Transverse colon (tissue), 4 donors: ENCODE results near the gene PEAR1. TPM values are rescaled to one million over a fixed set of nuclear protein-coding genes. Genes with fewer than 3 reads are reported as not detected.

Source experiments
- DNase-seq: peaks from one replicate; pipeline ENCODE4 v3.0.0-alpha.2; 2019
- H3K27ac ChIP-seq, 4 donors: fragments of 200-600 bp; sonication (generic); 2 replicates each; pipeline ENCODE4 v1.5.1; 2016 to 2018; ENCODE audit warnings: inconsistent platforms in 4 of 4
- H3K27me3 ChIP-seq: fragments of 200-600 bp; sonication (generic); 2 replicates; pipeline ENCODE4 v1.5.1; 2017; ENCODE audit warnings: inconsistent platforms
- H3K36me3 ChIP-seq, 4 donors: fragments of 200-600 bp; sonication (generic); 2 replicates each; pipeline ENCODE4 v1.5.1; 2017 to 2019; ENCODE audit warnings: inconsistent platforms in 4 of 4
- H3K4me1 ChIP-seq, 4 donors: fragments of 200-600 bp; sonication (generic); 2 replicates each; pipeline ENCODE4 v1.5.1; 2017 to 2020; ENCODE audit warnings: inconsistent platforms in 4 of 4
- H3K4me3 ChIP-seq, 4 donors: fragments of 200-600 bp; sonication (generic); 1 replicate in 1 of 4; 2 replicates in 3 of 4; pipeline versions ENCODE4 v1.5.1 to v1.6.1; 2017 to 2019; ENCODE audit warnings: inconsistent platforms in 4 of 4
- H3K9me3 ChIP-seq, 2 donors: fragments of 200-600 bp; sonication (generic); 2 replicates each; pipeline ENCODE4 v1.5.1; 2017 to 2019; ENCODE audit warnings: inconsistent platforms in 2 of 2
- EP300 ChIP-seq: sonication (generic); formaldehyde crosslinking; IDR thresholded peaks from one replicate; pipeline ENCODE4 v1.6.1; 2017; ENCODE audit warnings: antibody characterized with exemption, low read depth
- POLR2A ChIP-seq: fragments of 450-650 bp; IDR thresholded peaks from one replicate; pipeline ENCODE4 v1.6.1; 2016; ENCODE audit warnings: antibody characterized with exemption, mild to moderate bottlenecking, moderate library complexity
- POLR2AphosphoS5 ChIP-seq, 3 donors: sonication (generic); formaldehyde crosslinking; IDR thresholded peaks; one replicate each; pipeline ENCODE4 v1.6.1; 2016; ENCODE audit warnings: antibody characterized with exemption in 3 of 3
- WGBS, 2 donors: methylation state at CpG; one replicate each; pipeline ENCODE4 v1.1.5; 2018; ENCODE audit warnings: low coverage in 1 of 2; 5-methylcytosine and 5-hydroxymethylcytosine counted together
- in situ Hi-C, 4 donors: fragments of 200-750 bp; cut with MboI; loops; one replicate each; pipeline versions ENCODE4 v1.15.0 to v1.15.1; 2017; ENCODE audit warnings: low sequenced_read_pairs in 3 of 4, low pct_ligation_motif_present in 1 of 4, low pct_unique_long_range_greater_than_20kb in 1 of 4
- intact Hi-C: fragments of 100-400 bp; cut with DNase I; formaldehyde crosslinking; loops from one replicate; pipeline ENCODE4 v1.15.1; 2023; ENCODE audit warnings: low total_unique reads
- total RNA-seq, 4 donors: library from RNA; depleted of rRNA; stranded (reverse); fragments of >200 nt; gene quantifications; one replicate each; pipeline ENCODE4 v1.1.0, GENCODE V29; 2016
- TF ChIP-seq, protein P1 (sequence below), 5 experiments: fragments of 200-600 bp in 3 of 5; fragments of 450-650 bp in 2 of 5; sonication (generic) in 3 of 5; IDR thresholded peaks; 1 replicate in 2 of 5; 2 replicates in 3 of 5; pipeline ENCODE4 v1.5.1; 2016 to 2017; ENCODE audit warnings: antibody characterized with exemption in 5 of 5, inconsistent platforms in 3 of 5, mild to moderate bottlenecking in 2 of 5, moderate library complexity in 1 of 5

Gene PEAR1, protein sequence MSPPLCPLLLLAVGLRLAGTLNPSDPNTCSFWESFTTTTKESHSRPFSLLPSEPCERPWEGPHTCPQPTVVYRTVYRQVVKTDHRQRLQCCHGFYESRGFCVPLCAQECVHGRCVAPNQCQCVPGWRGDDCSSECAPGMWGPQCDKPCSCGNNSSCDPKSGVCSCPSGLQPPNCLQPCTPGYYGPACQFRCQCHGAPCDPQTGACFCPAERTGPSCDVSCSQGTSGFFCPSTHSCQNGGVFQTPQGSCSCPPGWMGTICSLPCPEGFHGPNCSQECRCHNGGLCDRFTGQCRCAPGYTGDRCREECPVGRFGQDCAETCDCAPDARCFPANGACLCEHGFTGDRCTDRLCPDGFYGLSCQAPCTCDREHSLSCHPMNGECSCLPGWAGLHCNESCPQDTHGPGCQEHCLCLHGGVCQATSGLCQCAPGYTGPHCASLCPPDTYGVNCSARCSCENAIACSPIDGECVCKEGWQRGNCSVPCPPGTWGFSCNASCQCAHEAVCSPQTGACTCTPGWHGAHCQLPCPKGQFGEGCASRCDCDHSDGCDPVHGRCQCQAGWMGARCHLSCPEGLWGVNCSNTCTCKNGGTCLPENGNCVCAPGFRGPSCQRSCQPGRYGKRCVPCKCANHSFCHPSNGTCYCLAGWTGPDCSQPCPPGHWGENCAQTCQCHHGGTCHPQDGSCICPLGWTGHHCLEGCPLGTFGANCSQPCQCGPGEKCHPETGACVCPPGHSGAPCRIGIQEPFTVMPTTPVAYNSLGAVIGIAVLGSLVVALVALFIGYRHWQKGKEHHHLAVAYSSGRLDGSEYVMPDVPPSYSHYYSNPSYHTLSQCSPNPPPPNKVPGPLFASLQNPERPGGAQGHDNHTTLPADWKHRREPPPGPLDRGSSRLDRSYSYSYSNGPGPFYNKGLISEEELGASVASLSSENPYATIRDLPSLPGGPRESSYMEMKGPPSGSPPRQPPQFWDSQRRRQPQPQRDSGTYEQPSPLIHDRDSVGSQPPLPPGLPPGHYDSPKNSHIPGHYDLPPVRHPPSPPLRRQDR
- 1 to 10 TPM; 1.8 to 5.6 (median 3.7) TPM for total RNA-seq

DNA sequence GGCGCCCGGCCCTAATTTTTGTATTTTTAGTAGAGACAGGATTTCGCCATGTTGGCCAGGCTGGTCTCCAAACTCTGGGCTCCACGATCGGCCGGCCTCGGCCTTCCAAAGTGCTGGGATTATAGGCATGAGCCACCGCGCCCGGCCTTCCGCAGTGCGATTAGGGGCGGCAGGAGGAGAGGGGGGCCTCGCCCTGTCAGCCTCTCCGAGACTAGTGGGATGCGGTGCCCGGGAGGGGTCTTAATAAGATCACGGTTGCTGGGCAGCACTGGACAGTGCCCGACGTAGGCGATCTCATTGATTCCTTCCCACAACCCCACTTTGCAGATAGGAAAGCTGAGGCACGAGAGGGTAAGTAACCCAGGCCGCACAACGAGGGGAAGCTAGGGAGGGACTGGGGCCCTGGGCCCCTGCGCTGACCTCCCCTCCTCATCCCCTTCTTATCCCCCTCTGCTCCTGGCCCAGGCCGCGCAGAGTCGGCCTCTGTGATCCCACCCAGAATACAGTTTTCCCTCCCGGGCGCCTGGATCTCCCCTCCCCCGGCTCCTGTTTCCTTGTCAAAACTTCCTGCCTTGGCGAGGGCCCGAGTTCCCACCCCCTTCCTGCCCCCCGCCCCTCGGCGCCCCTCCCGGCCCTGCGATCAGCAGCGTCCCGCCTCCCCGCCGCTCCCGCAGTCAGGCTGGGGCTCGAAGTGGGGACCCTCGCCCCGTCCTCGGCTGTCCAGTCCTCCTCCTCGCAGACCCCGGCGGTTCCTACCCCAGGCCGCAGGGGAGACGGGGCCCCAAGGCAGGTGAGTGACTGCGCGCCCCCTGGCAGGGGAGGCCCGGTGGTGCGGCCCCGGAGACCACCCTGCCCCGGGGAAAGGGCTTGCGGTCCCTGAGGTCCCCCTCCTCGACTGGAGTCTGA, at the start of gene PEAR1:
TSS of gene PEAR1 (plus strand) at position 671 of the 906 bp plus-strand sequence. CDS start 10,209 bp downstream, outside the sequence.
- Histone ChIP-seq H3K9me3 (no peaks in the 10 kb centered on the region), H3K27ac (peak within 1 kb of the TSS; percentile 69 to 88 (median 71)), H3K36me3 (no peaks in the 10 kb centered on the region), H3K27me3 (peaks cover 39% of the 10 kb centered on the region), H3K4me1 (peaks cover 3 to 17% (median 16%) of the 10 kb centered on the region in 4 donors), H3K4me3 (peak within 1 kb of the TSS in 3 of 4 donors; percentile 12 to 36 (median 25))
- in situ Hi-C loops, result no loop called here
- 21% methylated on average over 52 of the region's 60 CpGs; no CpG with 5 or more reads in 1 of the 2 donors for WGBS, 2 donors
- intact Hi-C loops, result no loop called here
- DNase-seq, result no peak
- TF ChIP-seq POLR2A, result no peak
- no peak for TF ChIP-seq EP300
- peak in 1 of 3 donors; percentile 43 for TF ChIP-seq POLR2AphosphoS5 (IDR thresholded peaks at IDR 0.05)
- TF ChIP-seq, protein P1, sequence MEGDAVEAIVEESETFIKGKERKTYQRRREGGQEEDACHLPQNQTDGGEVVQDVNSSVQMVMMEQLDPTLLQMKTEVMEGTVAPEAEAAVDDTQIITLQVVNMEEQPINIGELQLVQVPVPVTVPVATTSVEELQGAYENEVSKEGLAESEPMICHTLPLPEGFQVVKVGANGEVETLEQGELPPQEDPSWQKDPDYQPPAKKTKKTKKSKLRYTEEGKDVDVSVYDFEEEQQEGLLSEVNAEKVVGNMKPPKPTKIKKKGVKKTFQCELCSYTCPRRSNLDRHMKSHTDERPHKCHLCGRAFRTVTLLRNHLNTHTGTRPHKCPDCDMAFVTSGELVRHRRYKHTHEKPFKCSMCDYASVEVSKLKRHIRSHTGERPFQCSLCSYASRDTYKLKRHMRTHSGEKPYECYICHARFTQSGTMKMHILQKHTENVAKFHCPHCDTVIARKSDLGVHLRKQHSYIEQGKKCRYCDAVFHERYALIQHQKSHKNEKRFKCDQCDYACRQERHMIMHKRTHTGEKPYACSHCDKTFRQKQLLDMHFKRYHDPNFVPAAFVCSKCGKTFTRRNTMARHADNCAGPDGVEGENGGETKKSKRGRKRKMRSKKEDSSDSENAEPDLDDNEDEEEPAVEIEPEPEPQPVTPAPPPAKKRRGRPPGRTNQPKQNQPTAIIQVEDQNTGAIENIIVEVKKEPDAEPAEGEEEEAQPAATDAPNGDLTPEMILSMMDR (IDR thresholded peaks at IDR 0.05), result no peak

DNA sequence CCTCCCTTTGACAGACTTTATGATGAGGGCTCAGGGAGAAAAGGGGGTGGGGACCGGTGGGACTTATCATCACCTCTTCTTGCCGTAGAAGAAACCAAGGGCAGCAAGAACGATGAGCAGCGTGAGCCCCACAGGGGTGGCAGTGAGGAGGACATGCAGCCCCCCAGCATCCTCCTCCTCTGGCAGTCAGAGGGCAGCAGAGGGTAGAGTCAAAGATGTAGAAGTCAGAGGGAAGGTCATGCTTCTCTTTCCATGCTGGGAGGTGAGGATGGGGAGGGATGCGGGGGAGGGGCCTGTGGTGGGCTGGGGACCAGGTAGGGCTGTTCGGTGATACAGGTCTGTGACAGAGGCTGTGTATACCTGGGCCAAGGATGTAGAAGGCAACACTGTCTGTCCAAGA, 49.4 kb upstream of the PEAR1 start:
- no peak for TF ChIP-seq POLR2A
- TF ChIP-seq EP300, result no peak
- TF ChIP-seq, protein P1 (IDR thresholded peaks at IDR 0.05), result no peak
- H3K27ac ChIP-seq, result no peak overlapping the region
- H3K27me3 ChIP-seq, result peaks cover 89% of the 10 kb centered on the region
- in situ Hi-C loops, result no loop called here
- no peaks in the 10 kb centered on the region for H3K36me3 ChIP-seq
- H3K4me3 ChIP-seq, result no peak overlapping the region
- intact Hi-C loops, result no loop called here
- no peaks in the 10 kb centered on the region for H3K9me3 ChIP-seq
- H3K4me1 ChIP-seq, result peaks cover 0 to 15% (median 6%) of the 10 kb centered on the region in 4 donors
- WGBS, 2 donors, result 42 to 61% methylated on average over 3 to 6 of the region's 6 CpGs
- DNase-seq, result no peak

DNA sequence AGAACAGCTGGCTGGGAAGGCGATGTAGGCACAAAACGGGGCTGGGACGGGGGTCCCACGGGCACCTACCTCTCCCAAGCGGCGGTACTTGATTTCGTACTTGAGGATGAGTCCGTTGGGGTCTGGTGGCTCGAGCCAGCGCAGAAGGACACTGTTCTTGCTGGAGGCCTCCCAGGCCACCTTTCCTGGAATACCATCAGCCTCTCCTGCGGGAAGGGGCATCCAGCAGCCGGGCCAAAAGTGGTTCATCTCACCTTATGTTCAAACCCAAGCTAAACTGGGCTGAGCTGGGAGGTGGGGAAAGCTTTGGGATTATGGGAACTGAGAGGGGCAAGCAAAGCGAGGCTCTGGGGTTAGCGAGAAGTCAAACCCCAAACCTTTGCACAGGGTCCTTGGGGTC, 48.9 kb upstream of the PEAR1 start:
- Histone ChIP-seq H3K27ac (no peak overlapping the region), H3K36me3 (no peaks in the 10 kb centered on the region), H3K9me3 (no peaks in the 10 kb centered on the region), H3K4me3 (no peak overlapping the region), H3K27me3 (peaks cover 90% of the 10 kb centered on the region), H3K4me1 (peaks cover 0 to 15% (median 6%) of the 10 kb centered on the region in 4 donors)
- WGBS, 2 donors, result 46% methylated on average over 14 of the region's 14 CpGs; no CpG with 5 or more reads in 1 of the 2 donors
- intact Hi-C loops, result no loop called here
- in situ Hi-C loops, result no loop called here
- DNase-seq, result no peak
- TF ChIP-seq EP300, result no peak
- TF ChIP-seq POLR2AphosphoS5 (IDR thresholded peaks at IDR 0.05), result no peak
- TF ChIP-seq, protein P1 (IDR thresholded peaks at IDR 0.05), result no peak
- no peak for TF ChIP-seq POLR2A
